PC-9 (cell line): Measurements from ENCODE around the gene RAB43. TPM values are rescaled to one million over a fixed set of nuclear protein-coding genes. Genes with fewer than 3 reads are reported as not detected.

Experiments
- BruUV-seq: library from RNA; stranded (reverse); fragments of 400-500 nt; replicated peaks from 2 replicates; lab custom pipeline; 2021; lab: Mats Ljungman, UMichigan
- CTCF ChIA-PET: fragments of 300-600 bp; sonication (Branson Sonifier 250); formaldehyde crosslinking; loops from one replicate; lab custom pipeline; 2022; ENCODE audit warnings: antibody characterized with exemption; lab: Charles Lee
- POLR2A ChIA-PET: fragments of 300-600 bp; sonication (Branson Sonifier 250); formaldehyde crosslinking; loops from one replicate; lab custom pipeline; 2022; ENCODE audit warnings: antibody characterized with exemption; ENCODE audit not compliant: unreplicated experiment; lab: Charles Lee
- DNase-seq, 2 experiments: peaks; one replicate each; pipeline versions ENCODE4 v3.0.0 to v3.0.0-alpha.2; 2015 to 2022; ENCODE audit warnings: mixed read lengths in 1 of 2
- H2AFZ ChIP-seq: fragments of 200-600 bp; sonication (generic); 2 replicates; pipeline ENCODE4 v1.8.1; 2017; ENCODE audit warnings: antibody characterized with exemption
- H3F3A ChIP-seq: fragments of 200-600 bp; sonication (generic); 2 replicates; pipeline ENCODE4 v1.8.1; 2017; ENCODE audit warnings: antibody characterized with exemption, mild to moderate bottlenecking, low read depth; ENCODE audit not compliant: insufficient read depth
- H3K27ac ChIP-seq: fragments of 200-600 bp; sonication (generic); 2 replicates; pipeline ENCODE4 v1.6.1; 2016; ENCODE audit warnings: mixed run types
- H3K27me3 ChIP-seq: fragments of 200-600 bp; sonication (generic); 2 replicates; pipeline ENCODE4 v1.6.1; 2016; ENCODE audit warnings: low read depth, mixed run types; ENCODE audit not compliant: insufficient read depth
- H3K36me3 ChIP-seq: fragments of 200-600 bp; sonication (generic); 2 replicates; pipeline ENCODE4 v1.6.1; 2016; ENCODE audit warnings: low read depth, mixed run types
- H3K4me1 ChIP-seq: fragments of 200-600 bp; sonication (generic); replicated peaks from 2 replicates; pipeline ENCODE4 v1.6.1; 2016; ENCODE audit warnings: mixed run types; ENCODE audit not compliant: insufficient read depth
- H3K4me2 ChIP-seq: fragments of 200-600 bp; sonication (generic); 2 replicates; pipeline ENCODE4 v1.6.1; 2017; ENCODE audit warnings: mixed run types
- H3K4me3 ChIP-seq: fragments of 200-600 bp; sonication (generic); 2 replicates; pipeline ENCODE4 v1.6.1; 2016; ENCODE audit warnings: mixed run types
- H3K79me2 ChIP-seq: fragments of 200-600 bp; sonication (generic); 2 replicates; pipeline ENCODE4 v1.6.1; 2017; ENCODE audit warnings: low read depth, mixed run types
- H3K9me2 ChIP-seq: fragments of 200-600 bp; sonication (generic); 2 replicates; pipeline ENCODE4 v1.8.1; 2017; ENCODE audit warnings: mild to moderate bottlenecking; ENCODE audit not compliant: insufficient read depth
- H3K9me3 ChIP-seq: fragments of 200-600 bp; sonication (generic); 2 replicates; pipeline ENCODE4 v1.8.1; 2016; ENCODE audit warnings: low read depth; ENCODE audit not compliant: insufficient read depth
- H4K20me1 ChIP-seq: fragments of 200-600 bp; sonication (generic); 2 replicates; pipeline ENCODE4 v1.8.1; 2017; ENCODE audit not compliant: insufficient read depth
- EZH2 ChIP-seq: fragments of 200-600 bp; sonication (generic); IDR thresholded peaks from 2 replicates; pipeline ENCODE4 v1.8.0; 2017; ENCODE audit warnings: antibody characterized with exemption, low read depth
- intact Hi-C: fragments of 100-400 bp; cut with micrococcal nuclease; formaldehyde crosslinking; loops from one replicate; pipeline ENCODE4 v1.10.0; 2022; ENCODE audit not compliant: unreplicated experiment
- total RNA-seq: library from RNA; stranded (reverse); gene quantifications from 2 replicates; pipeline ENCODE4 v1.2.3, GENCODE V29; 2021
- TF ChIP-seq, protein P1 (sequence below): fragments of 200-600 bp; sonication (generic); conservative IDR thresholded peaks from 2 replicates; pipeline ENCODE4 v1.6.1; 2017; ENCODE audit warnings: mixed run types, antibody characterized with exemption, mild to moderate bottlenecking, moderate library complexity

Gene RAB43
- total RNA-seq, 1 experiment from 2014 or later, result 39.5 TPM

DNA sequence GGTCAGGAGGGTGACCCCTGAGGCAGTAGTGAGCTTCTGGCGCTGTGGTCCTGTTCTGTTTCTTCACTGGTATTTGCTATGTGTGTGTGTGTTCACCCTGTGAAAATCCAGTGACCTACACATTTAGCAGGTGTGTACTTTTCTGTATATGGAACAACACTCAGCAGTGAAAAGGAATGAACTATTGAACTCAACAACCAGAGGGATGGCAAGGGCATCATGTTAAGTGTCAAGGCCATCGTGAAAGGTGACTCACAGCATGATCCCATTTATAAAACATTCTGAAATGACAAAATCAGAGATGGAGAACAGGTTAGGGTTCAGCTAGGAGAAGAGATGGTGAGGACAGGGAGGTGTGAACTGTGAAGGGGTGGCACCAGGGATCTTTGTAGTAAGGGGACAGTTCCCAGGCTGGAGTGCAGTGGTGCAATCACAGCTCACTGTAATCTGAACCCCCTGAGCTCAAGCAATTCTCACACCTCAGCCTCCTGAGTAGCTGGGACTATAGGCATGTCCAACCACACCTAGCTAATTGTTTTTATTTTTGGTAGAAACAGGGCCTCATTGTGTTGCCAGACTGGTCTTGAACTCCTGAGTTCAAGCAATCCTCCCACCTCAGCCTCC lies 10.0 kb upstream of the RAB43 start:
- H3K4me3 ChIP-seq, result no peak overlapping the region
- no peaks in the 10 kb centered on the region for H3K27me3 ChIP-seq
- H3K36me3 ChIP-seq, result peaks cover 9% of the 10 kb centered on the region; the same call in 1 of the 2 replicates
- H4K20me1 ChIP-seq, result no peaks in the 10 kb centered on the region
- H3K9me3 ChIP-seq, result no peaks in the 10 kb centered on the region
- TF ChIP-seq, protein P1, sequence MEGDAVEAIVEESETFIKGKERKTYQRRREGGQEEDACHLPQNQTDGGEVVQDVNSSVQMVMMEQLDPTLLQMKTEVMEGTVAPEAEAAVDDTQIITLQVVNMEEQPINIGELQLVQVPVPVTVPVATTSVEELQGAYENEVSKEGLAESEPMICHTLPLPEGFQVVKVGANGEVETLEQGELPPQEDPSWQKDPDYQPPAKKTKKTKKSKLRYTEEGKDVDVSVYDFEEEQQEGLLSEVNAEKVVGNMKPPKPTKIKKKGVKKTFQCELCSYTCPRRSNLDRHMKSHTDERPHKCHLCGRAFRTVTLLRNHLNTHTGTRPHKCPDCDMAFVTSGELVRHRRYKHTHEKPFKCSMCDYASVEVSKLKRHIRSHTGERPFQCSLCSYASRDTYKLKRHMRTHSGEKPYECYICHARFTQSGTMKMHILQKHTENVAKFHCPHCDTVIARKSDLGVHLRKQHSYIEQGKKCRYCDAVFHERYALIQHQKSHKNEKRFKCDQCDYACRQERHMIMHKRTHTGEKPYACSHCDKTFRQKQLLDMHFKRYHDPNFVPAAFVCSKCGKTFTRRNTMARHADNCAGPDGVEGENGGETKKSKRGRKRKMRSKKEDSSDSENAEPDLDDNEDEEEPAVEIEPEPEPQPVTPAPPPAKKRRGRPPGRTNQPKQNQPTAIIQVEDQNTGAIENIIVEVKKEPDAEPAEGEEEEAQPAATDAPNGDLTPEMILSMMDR, result no peak
- TF ChIP-seq EZH2, result no peak
- BruUV-seq, result no TSS peak
- DNase-seq, result no peak
- intact Hi-C loops, result no loop called here
- H3K4me1 ChIP-seq, result no peaks in the 10 kb centered on the region
- H2AFZ ChIP-seq, result no peak overlapping the region
- no peak overlapping the region for H3K4me2 ChIP-seq
- POLR2A ChIA-PET, result no interaction called here
- no peaks in the 10 kb centered on the region for H3K9me2 ChIP-seq
- CTCF ChIA-PET, result no interaction called here
- no peaks in the 10 kb centered on the region for H3K79me2 ChIP-seq
- no peak overlapping the region for H3K27ac ChIP-seq
- H3F3A ChIP-seq, result no peaks in the 10 kb centered on the region

DNA sequence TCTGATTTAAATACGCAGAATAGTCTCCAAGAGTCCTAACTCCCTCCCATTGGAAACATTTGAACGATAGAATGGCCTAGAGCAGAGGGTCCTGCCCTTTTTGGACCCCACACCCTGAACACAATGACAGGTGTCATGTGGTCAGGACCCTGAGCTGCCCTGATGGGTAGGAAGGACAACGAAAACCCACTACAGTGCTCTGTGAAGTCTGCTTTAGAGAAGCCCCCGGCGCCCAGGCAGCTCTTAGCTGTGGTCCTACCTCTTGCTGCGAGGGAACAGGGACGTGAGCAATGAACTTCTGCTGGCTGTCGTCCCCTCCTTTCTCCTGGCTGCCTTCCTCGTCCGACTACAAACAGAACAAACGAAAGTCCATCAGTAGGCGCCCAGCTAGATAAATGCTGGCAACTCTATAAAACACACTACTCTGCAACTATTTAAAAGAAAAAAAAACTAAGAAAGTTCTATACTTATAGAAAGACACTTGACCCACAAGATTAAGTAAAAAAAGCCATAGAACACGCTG lies 8.7 kb upstream of the RAB43 start:
- no peak overlapping the region for H3K27ac ChIP-seq
- H3K4me2 ChIP-seq, result no peak overlapping the region
- CTCF ChIA-PET, result no interaction called here
- no peaks in the 10 kb centered on the region for H3K27me3 ChIP-seq
- TF ChIP-seq EZH2, result no peak
- TF ChIP-seq, protein P1, result no peak
- H3F3A ChIP-seq, result peaks cover 4% of the 10 kb centered on the region; the same call in 1 of the 2 replicates
- H3K79me2 ChIP-seq, result no peaks in the 10 kb centered on the region
- no peaks in the 10 kb centered on the region for H3K9me3 ChIP-seq
- no peaks in the 10 kb centered on the region for H3K4me1 ChIP-seq
- BruUV-seq, result no TSS peak
- DNase-seq, result no peak
- no peaks in the 10 kb centered on the region for H3K9me2 ChIP-seq
- no peaks in the 10 kb centered on the region for H4K20me1 ChIP-seq
- intact Hi-C loops, result no loop called here
- H3K4me3 ChIP-seq, result no peak overlapping the region
- H3K36me3 ChIP-seq, result peaks cover 9% of the 10 kb centered on the region; the same call in 1 of the 2 replicates
- no peak overlapping the region for H2AFZ ChIP-seq
- POLR2A ChIA-PET, result no interaction called here

DNA sequence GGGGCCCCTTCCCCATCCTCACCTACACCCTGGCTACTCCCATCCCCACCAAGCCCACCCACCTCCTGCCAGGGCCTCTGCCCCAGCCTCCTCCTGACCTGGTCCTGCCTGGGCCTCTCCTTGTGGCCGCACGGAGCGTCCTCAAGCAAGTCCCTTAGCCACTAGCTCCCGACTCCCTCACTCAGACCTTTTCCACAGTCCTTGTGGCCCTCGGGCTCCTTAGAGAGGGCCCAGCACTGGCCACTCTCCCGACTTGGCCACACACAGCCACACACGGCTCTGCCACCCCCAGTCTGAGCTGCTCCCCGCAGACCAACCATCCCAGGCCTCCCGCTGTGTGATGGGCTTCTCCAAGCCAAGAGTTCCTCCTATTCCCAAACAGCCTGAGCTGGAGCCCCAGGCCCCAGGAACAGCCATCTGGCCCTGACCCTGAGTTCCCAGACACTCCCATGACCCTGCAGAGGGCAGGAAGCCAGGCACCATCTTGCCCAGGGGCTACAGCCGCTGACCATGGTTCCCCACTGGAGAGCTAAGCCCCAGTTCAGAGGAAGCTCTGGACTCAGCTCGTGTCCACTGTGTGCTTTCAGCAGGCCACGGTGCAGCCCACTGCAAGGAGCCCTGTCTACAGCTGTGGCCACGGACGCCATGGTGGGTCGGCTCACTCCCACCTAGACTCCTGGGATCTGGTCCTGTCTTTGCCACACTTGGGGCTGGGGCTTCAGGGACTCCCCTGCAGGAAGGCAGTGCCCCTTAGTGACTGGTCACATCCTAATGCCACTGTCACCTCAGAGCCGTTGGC lies 7.0 kb upstream of the RAB43 start:
- no peak for TF ChIP-seq EZH2
- TF ChIP-seq, protein P1, result no peak
- peaks cover 9% of the 10 kb centered on the region; the same call in 1 of the 2 replicates for H3K36me3 ChIP-seq
- CTCF ChIA-PET, result no interaction called here

More for the DNA sequence above, 7.0 kb upstream of the RAB43 start:
- Histone ChIP-seq H3K4me3 (no peak overlapping the region), H3K4me2 (no peak overlapping the region), H3K27ac (no peak overlapping the region), H3K27me3 (no peaks in the 10 kb centered on the region), H2AFZ (no peak overlapping the region), H3K9me2 (no peaks in the 10 kb centered on the region), H3K4me1 (no peaks in the 10 kb centered on the region), H3F3A (peaks cover 6% of the 10 kb centered on the region; the same call in 1 of the 2 replicates), H3K79me2 (no peaks in the 10 kb centered on the region), H4K20me1 (no peaks in the 10 kb centered on the region), H3K9me3 (no peaks in the 10 kb centered on the region)
- intact Hi-C loops, result no loop called here
- BruUV-seq, result no TSS peak
- POLR2A ChIA-PET, result interaction anchor here (0.5 to 0.7 kb wide), 2 partner anchors 150 to 701 kb away, joined by 3 to 19 read pairs; no protein-coding TSS in a partner anchor
- DNase-seq, result no peak
